B cell (primary cell): ENCODE results near the gene CCDC106. TPM values are rescaled to one million over a fixed set of nuclear protein-coding genes. Genes with fewer than 3 reads are reported as not detected.
A peak's percentile ranks its signal among the peaks of the same experiment; 100 is the strongest.

ENCODE experiments used
- ATAC-seq: fragments of 200-7000 bp; cut with Tn5 transposase; one replicate; pipeline ENCODE4 v1.10.0; 2021; ENCODE audit warnings: low read depth, mild to moderate bottlenecking, moderate number of reproducible peaks, moderate library complexity
- CTCF ChIA-PET: fragments of 350-600 bp; sonication (Branson Sonifier 250); formaldehyde crosslinking; loops from one replicate; lab custom pipeline; 2021; ENCODE audit warnings: antibody characterized with exemption, inconsistent platforms; lab: Charles Lee
- POLR2A ChIA-PET: fragments of 350-600 bp; sonication (Branson Sonifier 250); formaldehyde crosslinking; loops from one replicate; lab custom pipeline; 2021; ENCODE audit warnings: antibody characterized with exemption; lab: Charles Lee
- DNase-seq: peaks from one replicate; pipeline ENCODE4 v3.0.0; 2013
- H2AFZ ChIP-seq: 2 replicates; pipeline ENCODE4 v1.6.1; 2012; ENCODE audit warnings: mild to moderate bottlenecking, low read depth, low read length; ENCODE audit not compliant: insufficient read depth, poor library complexity, severe bottlenecking
- H3K27ac ChIP-seq, 2 donors: 1 replicate in 1 of 2; 2 replicates in 1 of 2; pipeline ENCODE4 v1.5.1; 2012 to 2013; ENCODE audit warnings: low read length in 2 of 2, mild to moderate bottlenecking in 2 of 2, moderate library complexity in 1 of 2
- H3K27me3 ChIP-seq, 4 experiments: fragments of 200-600 bp in 1 of 4; sonication (generic) in 1 of 4; replicated peaks in 1 of 4; 1 replicate in 2 of 4; 2 replicates in 2 of 4; pipeline versions ENCODE4 v1.6.1 to v1.7.0; 2013 to 2016; ENCODE audit warnings: low read length in 3 of 4, mild to moderate bottlenecking in 2 of 4, mixed read lengths in 1 of 4, moderate library complexity in 1 of 4; ENCODE audit not compliant: insufficient read depth in 4 of 4, control insufficient read depth in 3 of 4; ENCODE audit errors: control extremely low read depth in 1 of 4
- H3K36me3 ChIP-seq, 2 experiments: replicated peaks in 1 of 2; 1 replicate in 1 of 2; 2 replicates in 1 of 2; pipeline versions ENCODE4 v1.6.1 to v1.7.1; 2013; ENCODE audit warnings: low read length in 1 of 2; ENCODE audit not compliant: insufficient read depth in 2 of 2, control insufficient read depth in 1 of 2; ENCODE audit errors: control extremely low read depth in 1 of 2, extremely low read depth in 1 of 2
- H3K4me1 ChIP-seq, 2 donors: fragments of 200-600 bp in 1 of 2; sonication (generic) in 1 of 2; 1 replicate in 1 of 2; 2 replicates in 1 of 2; pipeline versions ENCODE4 v1.5.1 to v1.6.1; 2013 to 2017; ENCODE audit warnings: low read length in 2 of 2; ENCODE audit not compliant: control insufficient read depth in 2 of 2, insufficient read depth in 2 of 2
- H3K4me2 ChIP-seq: replicated peaks from 2 replicates; pipeline ENCODE3; 2012; ENCODE audit warnings: mild to moderate bottlenecking, low read depth, low read length; ENCODE audit not compliant: poor library complexity, severe bottlenecking
- H3K4me3 ChIP-seq, 5 experiments: fragments of 200-600 bp in 1 of 5; sonication (generic) in 1 of 5; 1 replicate in 3 of 5; 2 replicates in 2 of 5; pipeline versions ENCODE4 v1.5.1 to v1.7.0; 2011 to 2016; ENCODE audit warnings: low read length in 4 of 5, mild to moderate bottlenecking in 4 of 5, low read depth in 2 of 5, control low read depth in 1 of 5, moderate library complexity in 1 of 5; ENCODE audit not compliant: insufficient read depth in 1 of 5; ENCODE audit errors: control extremely low read depth in 1 of 5, extremely low read depth in 1 of 5
- H3K79me2 ChIP-seq: fragments of 200-600 bp; sonication (generic); one replicate; pipeline ENCODE4 v1.6.0; 2016; ENCODE audit warnings: low read length; ENCODE audit not compliant: control insufficient read depth, insufficient read depth
- H3K9ac ChIP-seq: fragments of 200-600 bp; sonication (generic); 2 replicates; pipeline ENCODE4 v1.6.1; 2017; ENCODE audit warnings: mild to moderate bottlenecking, low read length, moderate library complexity
- H3K9me3 ChIP-seq, 3 donors: one replicate each; pipeline versions ENCODE4 v1.6.1 to v1.7.1; 2013; ENCODE audit warnings: low read length in 2 of 3; ENCODE audit not compliant: control insufficient read depth in 2 of 3, insufficient read depth in 1 of 3; ENCODE audit errors: control extremely low read depth in 1 of 3
- H4K20me1 ChIP-seq: 2 replicates; pipeline ENCODE4 v1.6.0; 2012; ENCODE audit warnings: mild to moderate bottlenecking, low read length; ENCODE audit not compliant: insufficient read depth, control insufficient read depth, poor library complexity, severe bottlenecking
- H3K27ac Mint-ChIP-seq: one replicate; pipeline ENCODE4 v1.8.0; 2021; ENCODE audit warnings: mixed read lengths
- H3K27me3 Mint-ChIP-seq: one replicate; pipeline ENCODE4 v1.8.0; 2021; ENCODE audit warnings: mixed read lengths
- H3K4me1 Mint-ChIP-seq: one replicate; pipeline ENCODE4 v1.8.0; 2021; ENCODE audit warnings: mixed read lengths
- H3K4me3 Mint-ChIP-seq: one replicate; pipeline ENCODE4 v1.8.0; 2021; ENCODE audit warnings: mixed read lengths
- H3K9me3 Mint-ChIP-seq: one replicate; pipeline ENCODE4 v1.8.0; 2022; ENCODE audit warnings: mixed read lengths; ENCODE audit not compliant: insufficient read depth
- CTCF ChIP-seq: fragments of 200-600 bp; IDR thresholded peaks from one replicate; pipeline ENCODE4 v1.8.0; 2022; ENCODE audit warnings: antibody characterized with exemption, mild to moderate bottlenecking
- EZH2 ChIP-seq: IDR thresholded peaks from 2 replicates; pipeline ENCODE4 v1.6.1; 2012; ENCODE audit warnings: borderline replicate concordance, low read depth, mild to moderate bottlenecking, moderate library complexity, low read length; ENCODE audit not compliant: insufficient read depth, poor library complexity, severe bottlenecking
- WGBS: methylation state at CpG from one replicate; pipeline ENCODE4 v1.1.5; 2013; ENCODE audit warnings: missing lambda C conversion rate; ENCODE audit not compliant: insufficient coverage; 5-methylcytosine and 5-hydroxymethylcytosine counted together
- intact Hi-C: fragments of 100-400 bp; cut with micrococcal nuclease; formaldehyde crosslinking; loops from one replicate; pipeline ENCODE4 v1.10.0; 2022
- polyA plus RNA-seq: library from polyadenylated mRNA; depleted of rRNA; stranded (reverse); fragments of >200 nt; gene quantifications from 2 replicates; pipeline ENCODE4 v1.2.3, GENCODE V29; 2012
- total RNA-seq, 2 donors: library from RNA; stranded (reverse); fragments of 120-200 nt in 1 of 2; gene quantifications; 1 replicate in 1 of 2; 2 replicates in 1 of 2; pipeline versions ENCODE4 v1.2.3 to v1.2.4, GENCODE V29; 2013 to 2022

Gene CCDC106
- total and polyA plus RNA-seq, 2 donors (not counting 1 experiment from before 2014, with no cell fraction given): 25.2 to 52.1 TPM

GRCh38 chr19:55640577-55641425 lies 7.2 kb upstream of the CCDC106 start, which contains the start of gene ZNF580:
ZNF580 (plus strand) TSS chr19:55641002; CDS start chr19:55642509, 1,507 bp downstream.
- Mint-ChIP-seq H3K4me1 (peaks cover 73% of the 10 kb centered on the region), H3K4me3 (peak within 1 kb of the TSS; percentile 88), H3K27ac (peak within 1 kb of the TSS; percentile 94), H3K9me3 (no peaks in the 10 kb centered on the region), H3K27me3 (no peaks in the 10 kb centered on the region)
- peak within 1 kb of the TSS; percentile 54 to 85 (median 78) for H3K4me3 ChIP-seq
- peaks cover 0 to 11% (median 0%) of the 10 kb centered on the region in 3 donors for H3K9me3 ChIP-seq
- peaks cover 2 to 13% of the 10 kb centered on the region in 2 experiments for H3K36me3 ChIP-seq
- no peaks in the 10 kb centered on the region for H3K27me3 ChIP-seq
- DNase-seq: peak; percentile 79
- H4K20me1 ChIP-seq: peaks cover 21% of the 10 kb centered on the region
- POLR2A ChIA-PET: interaction anchor here (0.8 to 1.5 kb wide), 3 partner anchors 8 to 16 kb away, joined by 4 to 9 read pairs (median 4); partner anchors contain the start of gene U2AF2
- H2AFZ ChIP-seq: peak within 1 kb of the TSS; percentile 53
- peak within 1 kb of the TSS; percentile 96 for H3K4me2 ChIP-seq
- ATAC-seq: peak; percentile 10
- H3K9ac ChIP-seq: peak within 1 kb of the TSS; percentile 77
- CTCF ChIA-PET: interaction anchor here (1.0 to 1.9 kb wide), 5 partner anchors 13 to 53 kb away, joined by 3 to 7 read pairs (median 4); no protein-coding TSS in a partner anchor
- intact Hi-C loops: loop anchor here (5.0 kb wide), 3 partner anchors 34 to 234 kb away; partner anchors contain the start of genes EPN1, UBE2S and ZNF865
- TF ChIP-seq CTCF (no peak), EZH2 (no peak)
- H3K4me1 ChIP-seq: peaks cover 35 to 73% of the 10 kb centered on the region in 2 donors
- H3K27ac ChIP-seq: peak within 1 kb of the TSS; percentile 72 to 79
- 1% methylated on average over 82 of the region's 89 CpGs for WGBS
- H3K79me2 ChIP-seq: peaks cover 36% of the 10 kb centered on the region
